LNCAP (cell line): ENCODE results near the gene TEKT2.

Experiments used
- CTCF ChIP-seq: fragments of 450-650 bp; IDR thresholded peaks from 2 replicates; pipeline ENCODE4 v1.5.1; 2017; ENCODE audit warnings: mild to moderate bottlenecking

TEKT2 gene

GRCh38 chr1:36062315-36062714 lies 21.6 kb upstream of the TEKT2 start:
- TF ChIP-seq CTCF = no peak

- TF ChIP-seq CTCF = no peak
These were observed 16.0 kb upstream of the TEKT2 start for GRCh38 chr1:36067871-36068270.

GRCh38 chr1:36068866-36069265 lies 15.0 kb upstream of the TEKT2 start:
- no peak for TF ChIP-seq CTCF

DNA sequence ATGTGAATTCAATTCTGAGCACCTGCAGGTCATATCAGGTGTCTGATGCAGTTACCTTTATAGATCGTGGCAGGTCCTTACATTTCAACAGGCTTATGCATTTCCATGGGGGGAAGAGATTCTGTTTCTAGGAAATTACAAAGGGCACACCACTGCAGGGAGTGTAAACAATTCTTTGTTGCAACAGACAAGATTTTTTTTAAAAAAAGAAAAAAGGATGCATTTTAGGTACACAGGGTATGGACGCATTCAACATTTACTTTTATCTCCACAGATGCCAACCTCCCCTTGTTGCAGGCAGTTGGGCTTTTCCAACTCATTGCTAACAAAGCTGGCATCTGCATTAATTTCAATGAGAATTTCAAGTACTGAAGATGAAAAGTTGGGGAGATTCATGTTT lies 13.5 kb upstream of the TEKT2 start:
- TF ChIP-seq CTCF = no peak

GRCh38 chr1:36076979-36077573 lies 6.8 kb upstream of the TEKT2 start:
- TF ChIP-seq CTCF = no peak

DNA sequence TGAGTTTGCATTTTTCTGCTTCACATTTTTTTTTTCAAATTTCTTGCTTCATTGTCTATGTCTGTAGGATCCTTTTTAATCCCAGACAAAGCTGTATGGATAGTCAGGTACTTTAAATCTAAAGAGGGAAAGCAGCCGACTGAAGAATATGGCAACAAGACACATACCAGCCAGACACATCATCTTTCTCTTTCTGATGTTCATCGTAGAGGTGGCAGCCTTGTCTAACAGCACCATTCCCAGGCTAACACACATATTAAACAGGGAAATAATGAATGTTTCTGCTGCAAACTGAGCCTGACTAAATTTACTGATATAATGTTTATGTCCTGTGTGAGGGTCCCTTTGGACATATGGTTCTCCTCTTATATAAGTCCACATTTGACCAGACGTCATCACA lies 3.7 kb upstream of the TEKT2 start:
- TF ChIP-seq CTCF = no peak

DNA sequence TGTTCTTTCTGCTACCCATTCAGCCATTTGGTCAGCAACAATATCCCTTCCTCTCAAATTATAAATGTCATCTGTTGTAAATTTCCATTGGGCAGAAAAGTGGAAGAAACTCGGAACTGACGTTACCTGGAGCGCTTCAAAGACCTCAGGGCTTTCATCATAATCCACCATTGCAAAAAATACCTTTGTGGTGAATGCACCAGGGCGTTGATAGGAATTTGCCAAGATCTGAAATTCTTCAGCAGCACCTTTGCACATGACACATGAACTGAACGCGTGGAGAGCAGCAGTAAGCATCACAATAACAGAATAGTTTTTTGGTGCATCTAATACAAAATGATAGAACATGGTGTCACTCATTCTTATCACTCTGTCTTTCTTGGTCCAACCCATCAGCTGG lies 3.1 kb upstream of the TEKT2 start:
- no peak for TF ChIP-seq CTCF

- TF ChIP-seq CTCF = no peak
These were observed 1.9 kb upstream of the TEKT2 start for GRCh38 chr1:36081926-36082485.
